Neural progenitor cell (in vitro differentiated cells): Measurements from ENCODE around the gene CARD11.

ENCODE experiments used
- EZH2 ChIP-seq: fragments of 200-600 bp; sonication (generic); IDR thresholded peaks from 2 replicates; pipeline ENCODE4 v1.6.1; 2017; ENCODE audit warnings: antibody characterized with exemption, mild to moderate bottlenecking, moderate library complexity
- TF ChIP-seq, protein P1 (sequence below): fragments of 200-600 bp; sonication (generic); IDR thresholded peaks from 2 replicates; pipeline ENCODE4 v1.5.1; 2017; ENCODE audit warnings: antibody characterized with exemption, mild to moderate bottlenecking

- TF ChIP-seq, protein P1, sequence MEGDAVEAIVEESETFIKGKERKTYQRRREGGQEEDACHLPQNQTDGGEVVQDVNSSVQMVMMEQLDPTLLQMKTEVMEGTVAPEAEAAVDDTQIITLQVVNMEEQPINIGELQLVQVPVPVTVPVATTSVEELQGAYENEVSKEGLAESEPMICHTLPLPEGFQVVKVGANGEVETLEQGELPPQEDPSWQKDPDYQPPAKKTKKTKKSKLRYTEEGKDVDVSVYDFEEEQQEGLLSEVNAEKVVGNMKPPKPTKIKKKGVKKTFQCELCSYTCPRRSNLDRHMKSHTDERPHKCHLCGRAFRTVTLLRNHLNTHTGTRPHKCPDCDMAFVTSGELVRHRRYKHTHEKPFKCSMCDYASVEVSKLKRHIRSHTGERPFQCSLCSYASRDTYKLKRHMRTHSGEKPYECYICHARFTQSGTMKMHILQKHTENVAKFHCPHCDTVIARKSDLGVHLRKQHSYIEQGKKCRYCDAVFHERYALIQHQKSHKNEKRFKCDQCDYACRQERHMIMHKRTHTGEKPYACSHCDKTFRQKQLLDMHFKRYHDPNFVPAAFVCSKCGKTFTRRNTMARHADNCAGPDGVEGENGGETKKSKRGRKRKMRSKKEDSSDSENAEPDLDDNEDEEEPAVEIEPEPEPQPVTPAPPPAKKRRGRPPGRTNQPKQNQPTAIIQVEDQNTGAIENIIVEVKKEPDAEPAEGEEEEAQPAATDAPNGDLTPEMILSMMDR, result no peak
- no peak for TF ChIP-seq EZH2
These were observed 179.3 kb downstream of the CARD11 start for GRCh38 chr7:2864204-2864985.
